HCT116 (cell line): ENCODE data around the gene MOV10L1. TPM values are rescaled to one million over a fixed set of nuclear protein-coding genes. Genes with fewer than 3 reads are reported as not detected.

Source experiments
- ATAC-seq: fragments of 200-7000 bp; cut with Tn5 transposase; 2 replicates; pipeline ENCODE4 v1.9.1; 2020; ENCODE audit warnings: mild to moderate bottlenecking, moderate library complexity
- BruUV-seq: library from RNA; stranded (reverse); fragments of 400-500 nt; replicated peaks from 2 replicates; lab custom pipeline; 2021; lab: Mats Ljungman, UMichigan
- CTCF ChIA-PET: fragments of 300-600 bp; sonication (Branson Sonifier 250); formaldehyde crosslinking; loops from one replicate; lab custom pipeline; 2021; ENCODE audit warnings: antibody characterized with exemption; lab: Charles Lee
- POLR2A ChIA-PET: fragments of 300-600, 350-600 bp; sonication (Branson Sonifier 250); formaldehyde crosslinking; loops from one replicate; lab custom pipeline; 2021; ENCODE audit warnings: antibody characterized with exemption; lab: Charles Lee
- RAD21 ChIA-PET, 2 experiments: fragments of 300-600 bp; sonication (Branson Sonifier 250); formaldehyde crosslinking; loops; one replicate each; lab custom pipeline; 2023; ENCODE audit warnings: low total read pairs in 2 of 2; ENCODE audit not compliant: uncharacterized antibody in 2 of 2, unreplicated experiment in 2 of 2, low non-redundant PET in 1 of 2; lab: Charles Lee
- DNase-seq: peaks from one replicate; pipeline ENCODE4 v3.0.0-alpha.2; 2010; ENCODE audit warnings: low read depth, low spot score
- H2AFZ ChIP-seq: fragments of 200-600 bp; shearing (Covaris generic), sonication (generic); 2 replicates; pipeline ENCODE4 v1.6.1; 2017; ENCODE audit warnings: low read depth, mixed run types, mixed read lengths, antibody characterized with exemption, low read length; ENCODE audit not compliant: poor library complexity, severe bottlenecking
- H3K27ac ChIP-seq: 2 replicates; pipeline ENCODE4 v1.5.1; 2012; ENCODE audit warnings: low read depth, low read length
- H3K27me3 ChIP-seq: fragments of 200-600 bp; sonication (generic); 2 replicates; pipeline ENCODE4 v1.6.1; 2016; ENCODE audit warnings: mixed run types, low read length, mixed read lengths; ENCODE audit not compliant: insufficient read depth
- H3K36me3 ChIP-seq, 2 experiments: fragments of 200-500 bp in 1 of 2; fragments of 200-600 bp in 1 of 2; sonication (Bioruptor generic) in 1 of 2; sonication (generic) in 1 of 2; 2 replicates each; pipeline versions ENCODE4 v1.5.1 to v1.6.1; 2014 to 2016; ENCODE audit warnings: low read length in 2 of 2, inconsistent platforms in 1 of 2, mixed read lengths in 1 of 2, mixed run types in 1 of 2; ENCODE audit not compliant: insufficient read depth in 2 of 2, control insufficient read depth in 1 of 2
- H3K4me1 ChIP-seq, 2 experiments: fragments of 200-600 bp in 1 of 2; sonication (generic) in 1 of 2; 2 replicates each; pipeline versions ENCODE4 v1.5.1 to v1.6.1; 2012 to 2017; ENCODE audit warnings: low read length in 2 of 2, inconsistent platforms in 1 of 2, mild to moderate bottlenecking in 1 of 2, mixed read lengths in 1 of 2, mixed run types in 1 of 2, moderate library complexity in 1 of 2; ENCODE audit not compliant: insufficient read depth in 2 of 2, control insufficient read depth in 1 of 2
- H3K4me2 ChIP-seq: fragments of 200-600 bp; sonication (generic); 2 replicates; pipeline ENCODE4 v1.6.1; 2017; ENCODE audit warnings: mixed run types, low read length, mixed read lengths
- H3K4me3 ChIP-seq, 2 experiments: fragments of 200-600 bp in 1 of 2; sonication (generic) in 1 of 2; replicated peaks in 1 of 2; 2 replicates each; pipeline ENCODE4 v1.5.1; 2011 to 2016; ENCODE audit warnings: low read length in 2 of 2, control low read depth in 1 of 2, low read depth in 1 of 2, mild to moderate bottlenecking in 1 of 2, mixed read lengths in 1 of 2, mixed run types in 1 of 2
- H3K79me2 ChIP-seq: fragments of 200-600 bp; sonication (generic); 2 replicates; pipeline ENCODE4 v1.6.1; 2017; ENCODE audit warnings: mild to moderate bottlenecking, mixed run types, low read length, moderate library complexity, mixed read lengths; ENCODE audit not compliant: insufficient read depth
- H3K9ac ChIP-seq: fragments of 200-600 bp; sonication (generic); 2 replicates; pipeline ENCODE4 v1.6.1; 2016; ENCODE audit warnings: low read length, mixed read lengths
- H3K9me2 ChIP-seq: fragments of 200-600 bp; sonication (generic), shearing (Covaris generic); 2 replicates; pipeline ENCODE4 v1.6.1; 2017; ENCODE audit warnings: mixed run types, mild to moderate bottlenecking, moderate library complexity; ENCODE audit not compliant: insufficient read depth
- H3K9me3 ChIP-seq, 2 experiments: fragments of 200-500 bp in 1 of 2; fragments of 200-600 bp in 1 of 2; sonication (Bioruptor generic) in 1 of 2; sonication (generic) in 1 of 2; 2 replicates each; pipeline ENCODE4 v1.6.1; 2014 to 2017; ENCODE audit warnings: low read length in 2 of 2, mixed read lengths in 2 of 2, inconsistent platforms in 1 of 2, low read depth in 1 of 2, mild to moderate bottlenecking in 1 of 2, mixed run types in 1 of 2, moderate library complexity in 1 of 2; ENCODE audit not compliant: control insufficient read depth in 1 of 2, insufficient read depth in 1 of 2
- H4K20me1 ChIP-seq: fragments of 200-600 bp; sonication (generic), shearing (Covaris generic); 2 replicates; pipeline ENCODE4 v1.6.1; 2017; ENCODE audit warnings: mixed run types, mild to moderate bottlenecking, moderate library complexity; ENCODE audit not compliant: insufficient read depth
- CBX3 ChIP-seq: IDR thresholded peaks from 2 replicates; pipeline ENCODE4 v1.6.1; 2012; ENCODE audit warnings: low read depth
- EGR1 ChIP-seq: IDR thresholded peaks from 2 replicates; pipeline ENCODE4 v1.6.1; 2012; ENCODE audit warnings: low read depth
- ELF1 ChIP-seq: IDR thresholded peaks from 2 replicates; pipeline ENCODE4 v1.6.1; 2012; ENCODE audit warnings: low read depth, borderline replicate concordance
- EZH2 ChIP-seq: fragments of 200-600 bp; sonication (generic); IDR thresholded peaks from 2 replicates; pipeline ENCODE4 v1.6.1; 2017; ENCODE audit warnings: antibody characterized with exemption, mixed run types
- FOSL1 ChIP-seq: IDR thresholded peaks from 2 replicates; pipeline ENCODE4 v1.6.1; 2012; ENCODE audit warnings: low read depth
- SIN3A ChIP-seq: IDR thresholded peaks from 2 replicates; pipeline ENCODE4 v1.6.1; 2012; ENCODE audit warnings: low read depth
- SP1 ChIP-seq: IDR thresholded peaks from 2 replicates; pipeline ENCODE4 v1.6.1; 2012; ENCODE audit warnings: low read depth
- ZNF274 ChIP-seq: fragments of 200-500 bp; sonication (Bioruptor generic); IDR thresholded peaks from 2 replicates; pipeline ENCODE4 v1.6.1; 2014; ENCODE audit warnings: mild to moderate bottlenecking, low read depth, low read length, inconsistent platforms
- intact Hi-C: fragments of 100-400 bp; cut with micrococcal nuclease; formaldehyde crosslinking; loops from 2 replicates; pipeline ENCODE4 v1.10.0; 2022
- total RNA-seq: library from RNA; stranded (reverse); gene quantifications from one replicate; pipeline ENCODE4 v1.2.1, GENCODE V29; 2021; ENCODE audit not compliant: unreplicated experiment
- TF ChIP-seq, protein P1 (sequence below): IDR thresholded peaks from 2 replicates; pipeline ENCODE4 v1.6.1; 2012; ENCODE audit warnings: low read depth
- TF ChIP-seq, protein P2 (sequence below): IDR thresholded peaks from 2 replicates; pipeline ENCODE4 v1.6.1; 2011; ENCODE audit warnings: mild to moderate bottlenecking, low read length, moderate library complexity; ENCODE audit not compliant: insufficient replicate concordance; ENCODE audit errors: extremely low read depth
- TF ChIP-seq, protein P3 (sequence below): IDR thresholded peaks from 2 replicates; pipeline ENCODE4 v1.6.1; 2012

The MOV10L1 gene
- total RNA-seq, 1 experiment from 2014 or later, result not detected

DNA sequence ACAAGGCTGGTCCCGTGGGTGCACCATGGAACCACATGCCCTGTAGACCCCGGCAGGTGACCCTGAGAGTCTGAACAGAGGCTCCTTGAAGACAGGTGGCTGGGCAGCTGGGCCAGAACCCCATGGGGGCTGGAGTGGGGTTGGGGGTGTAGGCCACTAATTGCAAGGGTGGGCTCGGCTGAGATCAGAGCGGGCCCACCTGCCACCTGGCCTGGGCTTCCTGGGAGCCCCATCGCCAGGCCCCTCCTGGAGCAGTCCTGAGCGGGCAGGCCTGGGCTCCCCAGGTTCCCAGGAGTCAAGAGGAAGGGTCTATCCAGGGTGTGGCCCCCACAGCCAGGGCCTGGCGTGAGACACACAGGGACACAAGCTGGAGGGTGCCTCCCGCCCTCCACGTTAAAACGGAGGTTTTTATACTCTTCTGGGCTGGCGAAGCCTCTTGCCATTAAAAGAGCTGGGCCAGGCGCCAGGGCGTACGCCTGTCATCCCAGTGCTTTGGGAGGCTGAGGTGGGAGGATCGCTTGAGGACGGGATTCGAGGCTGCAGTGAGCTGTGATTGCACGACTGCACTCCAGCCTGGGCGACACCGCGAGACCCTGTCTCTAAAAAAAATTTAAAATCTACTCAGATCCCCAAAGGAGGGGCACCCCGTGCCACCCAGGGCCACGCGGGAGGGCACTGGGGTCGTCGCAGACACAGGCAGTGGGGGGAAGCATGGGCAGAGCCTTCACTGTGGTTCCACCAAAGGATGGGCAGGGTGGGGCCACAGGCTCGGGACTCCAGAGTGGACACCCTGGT lies 91.1 kb downstream of the MOV10L1 start (continued):
- TF ChIP-seq, protein P1, sequence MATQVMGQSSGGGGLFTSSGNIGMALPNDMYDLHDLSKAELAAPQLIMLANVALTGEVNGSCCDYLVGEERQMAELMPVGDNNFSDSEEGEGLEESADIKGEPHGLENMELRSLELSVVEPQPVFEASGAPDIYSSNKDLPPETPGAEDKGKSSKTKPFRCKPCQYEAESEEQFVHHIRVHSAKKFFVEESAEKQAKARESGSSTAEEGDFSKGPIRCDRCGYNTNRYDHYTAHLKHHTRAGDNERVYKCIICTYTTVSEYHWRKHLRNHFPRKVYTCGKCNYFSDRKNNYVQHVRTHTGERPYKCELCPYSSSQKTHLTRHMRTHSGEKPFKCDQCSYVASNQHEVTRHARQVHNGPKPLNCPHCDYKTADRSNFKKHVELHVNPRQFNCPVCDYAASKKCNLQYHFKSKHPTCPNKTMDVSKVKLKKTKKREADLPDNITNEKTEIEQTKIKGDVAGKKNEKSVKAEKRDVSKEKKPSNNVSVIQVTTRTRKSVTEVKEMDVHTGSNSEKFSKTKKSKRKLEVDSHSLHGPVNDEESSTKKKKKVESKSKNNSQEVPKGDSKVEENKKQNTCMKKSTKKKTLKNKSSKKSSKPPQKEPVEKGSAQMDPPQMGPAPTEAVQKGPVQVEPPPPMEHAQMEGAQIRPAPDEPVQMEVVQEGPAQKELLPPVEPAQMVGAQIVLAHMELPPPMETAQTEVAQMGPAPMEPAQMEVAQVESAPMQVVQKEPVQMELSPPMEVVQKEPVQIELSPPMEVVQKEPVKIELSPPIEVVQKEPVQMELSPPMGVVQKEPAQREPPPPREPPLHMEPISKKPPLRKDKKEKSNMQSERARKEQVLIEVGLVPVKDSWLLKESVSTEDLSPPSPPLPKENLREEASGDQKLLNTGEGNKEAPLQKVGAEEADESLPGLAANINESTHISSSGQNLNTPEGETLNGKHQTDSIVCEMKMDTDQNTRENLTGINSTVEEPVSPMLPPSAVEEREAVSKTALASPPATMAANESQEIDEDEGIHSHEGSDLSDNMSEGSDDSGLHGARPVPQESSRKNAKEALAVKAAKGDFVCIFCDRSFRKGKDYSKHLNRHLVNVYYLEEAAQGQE, result no peak
- TF ChIP-seq EZH2 (no peak), SP1 (no peak), ELF1 (no peak)

DNA sequence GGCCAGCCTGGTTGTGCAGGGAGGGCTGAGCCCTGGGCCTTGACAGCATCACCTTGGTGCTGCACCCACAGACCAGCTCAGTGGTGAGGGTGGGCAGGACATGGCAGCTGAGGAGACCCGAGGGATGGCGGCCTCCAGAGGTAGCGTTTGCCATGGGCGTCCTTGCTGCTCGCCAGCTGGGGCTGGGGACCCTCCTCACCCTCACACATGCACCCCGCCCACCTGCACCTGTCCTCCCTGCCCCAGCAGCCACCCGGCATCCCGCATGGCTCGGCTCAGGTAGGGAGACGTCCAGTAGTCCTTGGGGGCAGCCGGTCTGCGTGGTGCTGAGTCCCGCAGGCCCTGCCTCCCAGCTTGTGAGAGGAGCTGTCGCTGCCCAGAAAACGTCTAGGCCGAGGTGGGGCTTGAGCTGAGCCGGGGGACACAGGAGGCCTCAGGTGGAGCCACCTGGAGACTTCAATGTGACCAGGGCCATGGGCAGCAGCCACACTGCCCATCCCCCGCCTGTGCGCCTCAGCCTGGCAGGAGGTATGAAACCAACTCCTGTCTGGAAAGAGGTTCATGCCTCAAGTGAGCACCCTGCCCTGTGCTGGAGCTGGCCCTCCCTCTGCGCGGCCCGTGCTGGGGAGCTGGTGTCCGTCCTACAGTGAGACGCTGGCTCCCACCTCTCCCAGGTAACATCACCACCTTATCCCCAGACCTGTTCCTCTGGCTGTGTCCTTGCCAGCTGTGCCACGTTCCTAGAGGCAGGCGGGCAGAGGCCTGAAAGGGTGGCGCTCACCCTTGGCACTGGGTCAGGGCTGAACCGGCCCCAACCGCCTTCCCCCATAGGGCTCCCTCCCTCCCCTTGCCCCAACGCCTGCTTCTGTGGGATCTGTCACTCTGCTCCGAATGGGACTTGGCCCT lies 92.6 kb downstream of the MOV10L1 start:
- no peaks in the 10 kb centered on the region for H3K9me3 ChIP-seq
- no peaks in the 10 kb centered on the region for H3K27me3 ChIP-seq
- no peaks in the 10 kb centered on the region for H3K9me2 ChIP-seq
- no peak for TF ChIP-seq SP1
- TF ChIP-seq EGR1, result no peak
- TF ChIP-seq CBX3, result no peak
- no peak for TF ChIP-seq ZNF274
- TF ChIP-seq SIN3A, result no peak
- TF ChIP-seq FOSL1, result no peak
- TF ChIP-seq, protein P2, sequence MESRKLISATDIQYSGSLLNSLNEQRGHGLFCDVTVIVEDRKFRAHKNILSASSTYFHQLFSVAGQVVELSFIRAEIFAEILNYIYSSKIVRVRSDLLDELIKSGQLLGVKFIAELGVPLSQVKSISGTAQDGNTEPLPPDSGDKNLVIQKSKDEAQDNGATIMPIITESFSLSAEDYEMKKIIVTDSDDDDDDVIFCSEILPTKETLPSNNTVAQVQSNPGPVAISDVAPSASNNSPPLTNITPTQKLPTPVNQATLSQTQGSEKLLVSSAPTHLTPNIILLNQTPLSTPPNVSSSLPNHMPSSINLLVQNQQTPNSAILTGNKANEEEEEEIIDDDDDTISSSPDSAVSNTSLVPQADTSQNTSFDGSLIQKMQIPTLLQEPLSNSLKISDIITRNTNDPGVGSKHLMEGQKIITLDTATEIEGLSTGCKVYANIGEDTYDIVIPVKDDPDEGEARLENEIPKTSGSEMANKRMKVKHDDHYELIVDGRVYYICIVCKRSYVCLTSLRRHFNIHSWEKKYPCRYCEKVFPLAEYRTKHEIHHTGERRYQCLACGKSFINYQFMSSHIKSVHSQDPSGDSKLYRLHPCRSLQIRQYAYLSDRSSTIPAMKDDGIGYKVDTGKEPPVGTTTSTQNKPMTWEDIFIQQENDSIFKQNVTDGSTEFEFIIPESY, result no peak
- TF ChIP-seq, protein P3, sequence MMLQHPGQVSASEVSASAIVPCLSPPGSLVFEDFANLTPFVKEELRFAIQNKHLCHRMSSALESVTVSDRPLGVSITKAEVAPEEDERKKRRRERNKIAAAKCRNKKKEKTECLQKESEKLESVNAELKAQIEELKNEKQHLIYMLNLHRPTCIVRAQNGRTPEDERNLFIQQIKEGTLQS, result no peak
- ChIA-PET POLR2A (no interaction called here), CTCF (no interaction called here), RAD21 (no interaction called here)
- H2AFZ ChIP-seq, result no peak overlapping the region
- H3K79me2 ChIP-seq, result peaks cover 14% of the 10 kb centered on the region
- no TSS peak for BruUV-seq
- no peaks in the 10 kb centered on the region for H4K20me1 ChIP-seq
- no peaks in the 10 kb centered on the region for H3K36me3 ChIP-seq
- H3K9ac ChIP-seq, result no peak overlapping the region
- no peak overlapping the region for H3K4me2 ChIP-seq
- intact Hi-C loops, result no loop called here
- H3K4me3 ChIP-seq, result no peak overlapping the region
- no peak for DNase-seq
- peaks cover 18 to 28% of the 10 kb centered on the region in 2 experiments; a peak in 3 of 4 replicates for H3K4me1 ChIP-seq
- no peak for ATAC-seq
- H3K27ac ChIP-seq, result no peak overlapping the region
